PC-9 (cell line): ENCODE measurements around the gene TMEM134.

Source experiments
- CTCF ChIP-seq: fragments of 200-600 bp; sonication (generic); conservative IDR thresholded peaks from 2 replicates; pipeline ENCODE4 v1.6.1; 2017; ENCODE audit warnings: mixed run types, antibody characterized with exemption, mild to moderate bottlenecking, moderate library complexity
- EZH2 ChIP-seq: fragments of 200-600 bp; sonication (generic); IDR thresholded peaks from 2 replicates; pipeline ENCODE4 v1.8.0; 2017; ENCODE audit warnings: antibody characterized with exemption, low read depth

DNA sequence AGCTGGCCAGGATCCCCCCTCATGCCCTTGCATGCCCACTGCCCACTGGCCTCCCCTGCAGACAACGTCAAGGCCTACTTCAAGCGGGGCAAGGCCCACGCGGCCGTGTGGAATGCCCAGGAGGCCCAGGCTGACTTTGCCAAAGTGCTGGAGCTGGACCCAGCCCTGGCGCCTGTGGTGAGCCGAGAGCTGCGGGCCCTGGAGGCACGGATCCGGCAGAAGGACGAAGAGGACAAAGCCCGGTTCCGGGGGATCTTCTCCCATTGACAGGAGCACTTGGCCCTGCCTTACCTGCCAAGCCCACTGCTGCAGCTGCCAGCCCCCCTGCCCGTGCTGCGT lies 21.6 kb upstream of the TMEM134 start:
- TF ChIP-seq CTCF (no peak), EZH2 (no peak)
